ENCODE measurements around the gene AKR7A2. TPM values are rescaled to one million over a fixed set of nuclear protein-coding genes. Genes with fewer than 3 reads are reported as not detected.

Gene AKR7A2
- polyA plus RNA-seq, 1 experiment = 47.5 TPM

DNA sequence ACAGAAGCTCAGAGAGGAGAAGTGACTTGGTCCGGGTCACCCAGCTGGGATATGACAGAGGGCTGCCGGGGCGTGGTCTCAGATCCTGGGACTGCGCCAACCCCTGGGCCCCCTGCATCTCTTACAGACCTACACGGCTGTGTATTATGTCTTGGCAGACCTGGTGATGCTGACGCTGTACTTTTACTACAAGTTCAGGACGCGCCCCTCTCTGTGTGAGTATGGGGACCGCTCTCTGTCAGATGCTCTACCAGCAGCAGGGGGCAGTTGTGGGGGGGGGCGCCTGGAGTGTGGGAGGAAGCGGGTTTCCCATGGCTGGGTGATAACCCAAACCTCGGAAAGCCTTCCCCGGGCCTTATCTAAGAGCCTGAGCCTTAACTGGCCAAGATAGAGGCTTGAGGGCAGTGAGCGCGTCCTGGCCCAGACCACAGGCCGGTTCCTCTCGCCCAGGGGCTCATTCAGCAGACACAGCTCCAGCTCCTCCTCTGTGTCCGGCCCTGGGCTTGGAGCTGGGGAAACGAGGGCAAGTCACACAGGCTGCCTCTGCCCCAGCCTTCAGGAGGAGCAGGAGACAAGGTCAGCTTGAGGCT lies 13.5 kb upstream of the AKR7A2 start:
- Histone ChIP-seq H3K9me3 (ENCODE audit: control insufficient read depth, insufficient read depth, low read length) (no peaks in the 10 kb centered on the region; the same call in 1 of the 2 replicates), H3K27ac (ENCODE audit: low read depth, low read length) (no peak overlapping the region), H3K4me3 (ENCODE audit: low read depth, low read length) (no peak overlapping the region), H3K27me3 (ENCODE audit: control insufficient read depth, insufficient read depth, low read length) (no peaks in the 10 kb centered on the region)
- DNase-seq (ENCODE audit: low read depth, low spot score) = no peak
- ChIA-PET CTCF (no interaction called here), POLR2A (no interaction called here)
- no peak for TF ChIP-seq CTCF (IDR thresholded peaks at IDR 0.05; ENCODE audit: low read depth, low read length)

DNA sequence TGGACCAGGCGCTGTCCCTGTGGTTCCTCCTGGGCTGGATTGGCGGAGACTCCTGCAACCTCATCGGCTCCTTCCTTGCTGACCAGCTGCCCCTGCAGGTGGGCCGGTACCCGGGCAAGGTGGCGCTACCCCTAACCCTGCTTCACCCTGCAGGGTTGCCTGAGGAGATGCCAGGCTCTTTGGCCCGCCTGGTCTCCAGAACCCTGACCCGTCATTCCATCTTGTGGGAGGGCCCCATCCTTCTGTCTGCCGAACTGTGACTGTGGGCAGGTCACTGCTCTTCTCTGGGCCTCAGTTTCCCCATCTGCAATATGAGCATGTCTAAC lies 12.7 kb upstream of the AKR7A2 start:
- Histone ChIP-seq H3K27me3 (ENCODE audit: control insufficient read depth, insufficient read depth, low read length) (no peaks in the 10 kb centered on the region), H3K4me3 (ENCODE audit: low read depth, low read length) (no peak overlapping the region), H3K9me3 (ENCODE audit: control insufficient read depth, insufficient read depth, low read length) (no peaks in the 10 kb centered on the region; the same call in 1 of the 2 replicates), H3K27ac (ENCODE audit: low read depth, low read length) (no peak overlapping the region)
- ChIA-PET CTCF (no interaction called here), POLR2A (no interaction called here)
- no peak for TF ChIP-seq CTCF (IDR thresholded peaks at IDR 0.05; ENCODE audit: low read depth, low read length)
- no peak for DNase-seq (ENCODE audit: low read depth, low spot score)

DNA sequence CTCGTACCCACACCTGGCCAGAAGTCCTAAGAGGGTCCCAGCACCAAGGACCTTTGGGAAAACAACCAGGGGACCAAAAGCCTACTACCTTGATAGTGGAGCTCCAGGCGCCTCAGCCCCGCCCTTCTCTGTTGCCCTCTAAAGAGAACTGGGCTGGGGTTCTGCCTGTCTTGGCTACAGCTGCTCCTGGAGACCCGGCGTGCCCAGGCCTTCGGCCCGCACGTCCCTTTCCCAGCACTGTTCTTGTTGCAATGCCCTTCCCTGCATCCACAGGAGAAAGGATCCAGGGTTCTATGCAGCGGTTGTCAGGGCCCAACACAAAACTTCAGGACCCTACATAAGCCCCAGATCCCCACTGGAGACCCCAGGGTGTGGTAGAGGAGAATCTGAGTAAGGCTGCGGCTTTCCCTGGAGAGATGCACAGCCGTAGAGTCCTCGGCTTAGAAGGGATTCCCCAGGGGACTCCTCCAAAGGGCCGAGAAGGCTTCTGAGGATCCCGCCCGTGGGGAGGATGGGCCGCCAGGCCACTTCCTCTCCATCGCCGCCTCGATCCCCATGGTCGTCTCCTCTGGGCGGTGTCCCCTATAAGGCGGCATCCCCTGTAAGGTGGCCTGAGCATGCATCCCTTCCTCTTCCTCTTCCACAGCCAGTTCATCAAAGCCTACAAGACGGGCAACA lies 12.2 kb upstream of the AKR7A2 start:
- Histone ChIP-seq H3K9me3 (ENCODE audit: control insufficient read depth, insufficient read depth, low read length) (no peaks in the 10 kb centered on the region; the same call in 1 of the 2 replicates), H3K27me3 (ENCODE audit: control insufficient read depth, insufficient read depth, low read length) (no peaks in the 10 kb centered on the region), H3K4me3 (ENCODE audit: low read depth, low read length) (no peak overlapping the region), H3K27ac (ENCODE audit: low read depth, low read length) (no peak overlapping the region)
- DNase-seq (ENCODE audit: low read depth, low spot score) = no peak
- no peak for TF ChIP-seq CTCF (IDR thresholded peaks at IDR 0.05; ENCODE audit: low read depth, low read length)
- CTCF ChIA-PET = no interaction called here
- POLR2A ChIA-PET = interaction anchor here (0.7 to 1.1 kb wide), 2 partner anchors 11 to 75 kb away, joined by 3 to 4 read pairs; no protein-coding TSS in a partner anchor

- Histone ChIP-seq H3K27ac (ENCODE audit: low read depth, low read length) (no peak overlapping the region), H3K9me3 (ENCODE audit: control insufficient read depth, insufficient read depth, low read length) (no peaks in the 10 kb centered on the region; the same call in 1 of the 2 replicates), H3K27me3 (ENCODE audit: control insufficient read depth, insufficient read depth, low read length) (no peaks in the 10 kb centered on the region), H3K4me3 (ENCODE audit: low read depth, low read length) (no peak overlapping the region)
- POLR2A ChIA-PET = no interaction called here
- CTCF ChIA-PET = interaction anchor here (1.1 kb wide), 1 partner anchor 19 kb away, joined by 6 read pairs; no protein-coding TSS in a partner anchor
- no peak for TF ChIP-seq CTCF (IDR thresholded peaks at IDR 0.05; ENCODE audit: low read depth, low read length)
- DNase-seq (ENCODE audit: low read depth, low spot score) = no peak
These were observed 10.5 kb upstream of the AKR7A2 start for GRCh38 chr1:19322481-19322880.

- no peak overlapping the region for H3K4me3 ChIP-seq (ENCODE audit: low read depth, low read length)
- no peaks in the 10 kb centered on the region; the same call in 1 of the 2 replicates for H3K9me3 ChIP-seq (ENCODE audit: control insufficient read depth, insufficient read depth, low read length)
- no peak for DNase-seq (ENCODE audit: low read depth, low spot score)
- CTCF ChIA-PET = interaction anchor here (0.6 kb wide), 1 partner anchor 21 kb away, joined by 3 read pairs; no protein-coding TSS in a partner anchor
- POLR2A ChIA-PET = no interaction called here
- no peaks in the 10 kb centered on the region for H3K27me3 ChIP-seq (ENCODE audit: control insufficient read depth, insufficient read depth, low read length)
- TF ChIP-seq CTCF (IDR thresholded peaks at IDR 0.05; ENCODE audit: low read depth, low read length) = no peak
- no peak overlapping the region for H3K27ac ChIP-seq (ENCODE audit: low read depth, low read length)
These were observed 9.1 kb upstream of the AKR7A2 start for GRCh38 chr1:19321071-19321470.
